Right renal pelvis (tissue), 4 donors: ENCODE measurements around the gene SYNE1. TPM values are rescaled to one million over a fixed set of nuclear protein-coding genes. Genes with fewer than 3 reads are reported as not detected.
"Not testable (repeated sequence)": the region's sequence is repeated elsewhere in the genome, so short reads cannot be mapped to it uniquely, and the experiment has no call there.

Source experiments
- DNase-seq, 4 donors: peaks; one replicate each; pipeline ENCODE4 v3.0.0-alpha.2; 2013; ENCODE audit warnings: low read depth in 4 of 4, low spot score in 3 of 4, missing footprints in 1 of 4
- polyA plus RNA-seq, 4 donors: library from polyadenylated mRNA; unstranded; fragments of 120-200 nt; gene quantifications; one replicate each; pipeline ENCODE4 v1.2.1, GENCODE V29; 2013; ENCODE audit not compliant: insufficient read length in 4 of 4

SYNE1 gene
- polyA plus RNA-seq, 4 donors = 88.3 to 96.9 (median 91.8) TPM

GRCh38 chr6:152160346-152160745 lies 476.8 kb downstream of the SYNE1 start:
- no peak for DNase-seq

- DNase-seq = no peak
These were observed 481.4 kb downstream of the SYNE1 start for GRCh38 chr6:152155792-152156191.

- no peak for DNase-seq
These were observed 482.4 kb downstream of the SYNE1 start for GRCh38 chr6:152154559-152155356.

GRCh38 chr6:152151920-152152319 lies 485.2 kb downstream of the SYNE1 start:
- no peak for DNase-seq

- no peak for DNase-seq
These were observed 487.0 kb downstream of the SYNE1 start for GRCh38 chr6:152150196-152150595.

- DNase-seq = no peak
These were observed 488.8 kb downstream of the SYNE1 start for GRCh38 chr6:152148412-152148811.

- no peak for DNase-seq
These were observed 489.9 kb downstream of the SYNE1 start for GRCh38 chr6:152147269-152147668.

GRCh38 chr6:152146385-152146784 lies 490.8 kb downstream of the SYNE1 start:
- DNase-seq = no peak

GRCh38 chr6:152143359-152143758 lies 493.8 kb downstream of the SYNE1 start:
- no peak for DNase-seq

- DNase-seq = no peak
These were observed 495.1 kb downstream of the SYNE1 start for GRCh38 chr6:152142105-152142504.

- DNase-seq = not testable (repeated sequence)
These were observed 498.8 kb downstream of the SYNE1 start for GRCh38 chr6:152138344-152138743.

- DNase-seq = no peak
These were observed 500.7 kb downstream of the SYNE1 start for GRCh38 chr6:152136449-152136825.

- DNase-seq = no peak
These were observed 501.3 kb downstream of the SYNE1 start for GRCh38 chr6:152135755-152136448.

GRCh38 chr6:152130441-152130840 lies 506.7 kb downstream of the SYNE1 start:
- DNase-seq = no peak

- no peak for DNase-seq
These were observed 507.4 kb downstream of the SYNE1 start for GRCh38 chr6:152129691-152130151.

- no peak for DNase-seq
These were observed 509.6 kb downstream of the SYNE1 start for GRCh38 chr6:152127432-152128165.

- DNase-seq = peak in 1 of 4 donors; percentile 14
These were observed 512.6 kb downstream of the SYNE1 start for GRCh38 chr6:152124429-152125074.

- DNase-seq = no peak
These were observed 514.1 kb downstream of the SYNE1 start for GRCh38 chr6:152123076-152123475.

- DNase-seq = no peak
These were observed 514.7 kb downstream of the SYNE1 start for GRCh38 chr6:152122434-152122833.

GRCh38 chr6:152121910-152122309 lies 515.3 kb downstream of the SYNE1 start:
- DNase-seq = no peak

GRCh38 chr6:152119831-152120230 lies 517.3 kb downstream of the SYNE1 start:
- no peak for DNase-seq
